ENCODE measurements around the gene TRIM66.
A peak's percentile ranks its signal among the peaks of the same experiment; 100 is the strongest.

The TRIM66 gene

DNA sequence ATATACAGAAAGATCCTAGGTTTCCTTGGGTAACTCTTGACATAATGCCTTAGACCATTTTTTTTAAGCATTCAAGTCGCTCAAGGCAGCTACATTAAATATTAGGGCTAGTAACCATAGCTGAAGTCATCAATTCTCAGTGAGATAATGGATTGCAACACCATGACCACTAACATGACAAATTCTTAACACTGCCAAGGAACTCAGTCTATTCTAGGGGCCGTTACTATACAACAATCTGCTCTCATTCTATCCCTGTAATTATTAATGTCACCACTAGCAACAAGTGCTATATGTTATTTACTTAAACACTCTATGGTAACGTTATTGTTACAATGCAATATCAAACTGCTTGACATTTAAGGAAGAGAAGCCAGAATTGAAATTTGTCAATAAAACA lies 85.3 kb downstream of the TRIM66 start:
- Histone ChIP-seq H4K20me1 (ENCODE audit: insufficient read depth, low read length, poor library complexity, severe bottlenecking) (no peaks in the 10 kb centered on the region), H3K4me3 (ENCODE audit: low read length, poor library complexity, severe bottlenecking) (no peak overlapping the region), H3K9me3 (ENCODE audit: insufficient read depth, low read depth, low read length) (no peaks in the 10 kb centered on the region), H2AFZ (ENCODE audit: low read length) (no peak overlapping the region), H3K4me1 (ENCODE audit: insufficient read depth, low read length, poor library complexity, severe bottlenecking) (peaks cover 23% of the 10 kb centered on the region), H3K27me3 (ENCODE audit: insufficient read depth, low read length, poor library complexity, severe bottlenecking) (no peaks in the 10 kb centered on the region), H3K9me2 (replicated peaks; ENCODE audit: low read depth, low read length) (no peaks in the 10 kb centered on the region), H3K79me2 (ENCODE audit: insufficient read depth, low read length) (peaks cover 20% of the 10 kb centered on the region; the same call in 1 of the 2 replicates), H3F3A (ENCODE audit: low read depth) (no peaks in the 10 kb centered on the region), H3K4me2 (ENCODE audit: low read depth, low read length, poor library complexity, severe bottlenecking) (no peak overlapping the region), H3K36me3 (ENCODE audit: insufficient read depth, low read length) (no peaks in the 10 kb centered on the region), H3K9ac (ENCODE audit: low read depth, low read length, poor library complexity, severe bottlenecking) (no peak overlapping the region)
- no peak for TF ChIP-seq EZH2phosphoT487 (IDR thresholded peaks at IDR 0.05; ENCODE audit: borderline replicate concordance)
- TF ChIP-seq, protein P1, sequence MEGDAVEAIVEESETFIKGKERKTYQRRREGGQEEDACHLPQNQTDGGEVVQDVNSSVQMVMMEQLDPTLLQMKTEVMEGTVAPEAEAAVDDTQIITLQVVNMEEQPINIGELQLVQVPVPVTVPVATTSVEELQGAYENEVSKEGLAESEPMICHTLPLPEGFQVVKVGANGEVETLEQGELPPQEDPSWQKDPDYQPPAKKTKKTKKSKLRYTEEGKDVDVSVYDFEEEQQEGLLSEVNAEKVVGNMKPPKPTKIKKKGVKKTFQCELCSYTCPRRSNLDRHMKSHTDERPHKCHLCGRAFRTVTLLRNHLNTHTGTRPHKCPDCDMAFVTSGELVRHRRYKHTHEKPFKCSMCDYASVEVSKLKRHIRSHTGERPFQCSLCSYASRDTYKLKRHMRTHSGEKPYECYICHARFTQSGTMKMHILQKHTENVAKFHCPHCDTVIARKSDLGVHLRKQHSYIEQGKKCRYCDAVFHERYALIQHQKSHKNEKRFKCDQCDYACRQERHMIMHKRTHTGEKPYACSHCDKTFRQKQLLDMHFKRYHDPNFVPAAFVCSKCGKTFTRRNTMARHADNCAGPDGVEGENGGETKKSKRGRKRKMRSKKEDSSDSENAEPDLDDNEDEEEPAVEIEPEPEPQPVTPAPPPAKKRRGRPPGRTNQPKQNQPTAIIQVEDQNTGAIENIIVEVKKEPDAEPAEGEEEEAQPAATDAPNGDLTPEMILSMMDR (conservative IDR thresholded peaks at IDR 0.05; ENCODE audit: low read length): no peak

DNA sequence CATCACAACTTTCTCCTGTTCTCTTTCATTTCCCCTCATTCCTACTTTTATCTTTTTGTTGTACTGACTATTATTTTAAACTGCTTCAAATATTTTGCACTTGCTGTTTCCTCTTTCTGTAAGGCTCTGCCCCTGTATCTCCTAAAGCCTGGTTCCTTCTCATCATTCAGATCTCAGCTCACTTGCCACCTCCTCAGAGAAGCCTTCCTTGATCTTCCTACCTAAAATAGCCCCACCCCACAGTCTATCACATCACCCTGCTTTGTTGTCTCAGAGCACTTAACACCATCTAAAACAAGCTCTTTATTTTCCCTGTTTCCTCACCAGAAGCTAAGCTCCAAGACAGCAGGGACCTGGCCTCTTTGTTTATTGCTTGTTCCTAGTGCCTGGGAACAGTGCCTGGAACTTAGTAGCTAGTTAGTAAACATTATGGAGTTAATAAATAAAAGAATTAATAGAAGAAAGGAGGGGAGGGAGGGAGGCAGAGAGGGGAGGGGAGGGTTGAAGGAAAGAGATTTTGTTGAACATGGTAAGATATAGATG lies 85.9 kb downstream of the TRIM66 start:
- Histone ChIP-seq H3K79me2 (ENCODE audit: insufficient read depth, low read length) (peaks cover 22% of the 10 kb centered on the region; the same call in 1 of the 2 replicates), H3K9ac (ENCODE audit: low read depth, low read length, poor library complexity, severe bottlenecking) (no peak overlapping the region), H3K9me2 (replicated peaks; ENCODE audit: low read depth, low read length) (no peaks in the 10 kb centered on the region), H3K36me3 (ENCODE audit: insufficient read depth, low read length) (no peaks in the 10 kb centered on the region), H3K4me2 (ENCODE audit: low read depth, low read length, poor library complexity, severe bottlenecking) (no peak overlapping the region), H3F3A (ENCODE audit: low read depth) (no peaks in the 10 kb centered on the region), H3K27me3 (ENCODE audit: insufficient read depth, low read length, poor library complexity, severe bottlenecking) (no peaks in the 10 kb centered on the region), H3K4me3 (ENCODE audit: low read length, poor library complexity, severe bottlenecking) (no peak overlapping the region), H3K4me1 (ENCODE audit: insufficient read depth, low read length, poor library complexity, severe bottlenecking) (peaks cover 23% of the 10 kb centered on the region), H2AFZ (ENCODE audit: low read length) (no peak overlapping the region), H4K20me1 (ENCODE audit: insufficient read depth, low read length, poor library complexity, severe bottlenecking) (no peaks in the 10 kb centered on the region), H3K9me3 (ENCODE audit: insufficient read depth, low read depth, low read length) (no peaks in the 10 kb centered on the region)
- no peak for TF ChIP-seq EZH2phosphoT487 (IDR thresholded peaks at IDR 0.05; ENCODE audit: borderline replicate concordance)
- TF ChIP-seq, protein P1 (conservative IDR thresholded peaks at IDR 0.05; ENCODE audit: low read length): no peak

- Histone ChIP-seq H3K4me3 (ENCODE audit: low read length, poor library complexity, severe bottlenecking) (peak within 1 kb of the TSS; percentile 91), H3F3A (ENCODE audit: low read depth) (no peaks in the 10 kb centered on the region), H3K4me1 (ENCODE audit: insufficient read depth, low read length, poor library complexity, severe bottlenecking) (peaks cover 32% of the 10 kb centered on the region), H3K79me2 (ENCODE audit: insufficient read depth, low read length) (peaks cover 25% of the 10 kb centered on the region; the same call in 1 of the 2 replicates), H4K20me1 (ENCODE audit: insufficient read depth, low read length, poor library complexity, severe bottlenecking) (no peaks in the 10 kb centered on the region), H3K4me2 (ENCODE audit: low read depth, low read length, poor library complexity, severe bottlenecking) (peak within 1 kb of the TSS; percentile 93), H3K9me3 (ENCODE audit: insufficient read depth, low read depth, low read length) (no peaks in the 10 kb centered on the region), H3K27me3 (ENCODE audit: insufficient read depth, low read length, poor library complexity, severe bottlenecking) (no peaks in the 10 kb centered on the region), H2AFZ (ENCODE audit: low read length) (peak within 1 kb of the TSS; percentile 95), H3K9ac (ENCODE audit: low read depth, low read length, poor library complexity, severe bottlenecking) (peak within 1 kb of the TSS; percentile 85), H3K36me3 (ENCODE audit: insufficient read depth, low read length) (no peaks in the 10 kb centered on the region), H3K9me2 (replicated peaks; ENCODE audit: low read depth, low read length) (no peaks in the 10 kb centered on the region)
- TF ChIP-seq, protein P1 (conservative IDR thresholded peaks at IDR 0.05; ENCODE audit: low read length): no peak
- no peak for TF ChIP-seq EZH2phosphoT487 (IDR thresholded peaks at IDR 0.05; ENCODE audit: borderline replicate concordance)
Measured at GRCh38 chr11:8593935-8594909, 88.2 kb downstream of the TRIM66 start, which contains the start of gene STK33. Gene STK33, minus strand, starts transcription at chr11:8594228. Its CDS starts 119,323 bp downstream, at chr11:8474905.

All from Loucy (cell line).